ENCODE data around the gene THEMIS. TPM values are rescaled to one million over a fixed set of nuclear protein-coding genes. Genes with fewer than 3 reads are reported as not detected.

The THEMIS gene
- total and polyA plus RNA-seq, 2 donors (not counting 1 experiment from before 2014, with no cell fraction given) = not detected

- TF ChIP-seq, protein P1, sequence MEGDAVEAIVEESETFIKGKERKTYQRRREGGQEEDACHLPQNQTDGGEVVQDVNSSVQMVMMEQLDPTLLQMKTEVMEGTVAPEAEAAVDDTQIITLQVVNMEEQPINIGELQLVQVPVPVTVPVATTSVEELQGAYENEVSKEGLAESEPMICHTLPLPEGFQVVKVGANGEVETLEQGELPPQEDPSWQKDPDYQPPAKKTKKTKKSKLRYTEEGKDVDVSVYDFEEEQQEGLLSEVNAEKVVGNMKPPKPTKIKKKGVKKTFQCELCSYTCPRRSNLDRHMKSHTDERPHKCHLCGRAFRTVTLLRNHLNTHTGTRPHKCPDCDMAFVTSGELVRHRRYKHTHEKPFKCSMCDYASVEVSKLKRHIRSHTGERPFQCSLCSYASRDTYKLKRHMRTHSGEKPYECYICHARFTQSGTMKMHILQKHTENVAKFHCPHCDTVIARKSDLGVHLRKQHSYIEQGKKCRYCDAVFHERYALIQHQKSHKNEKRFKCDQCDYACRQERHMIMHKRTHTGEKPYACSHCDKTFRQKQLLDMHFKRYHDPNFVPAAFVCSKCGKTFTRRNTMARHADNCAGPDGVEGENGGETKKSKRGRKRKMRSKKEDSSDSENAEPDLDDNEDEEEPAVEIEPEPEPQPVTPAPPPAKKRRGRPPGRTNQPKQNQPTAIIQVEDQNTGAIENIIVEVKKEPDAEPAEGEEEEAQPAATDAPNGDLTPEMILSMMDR (conservative IDR thresholded peaks at IDR 0.05 in 1 of 2, IDR thresholded peaks at IDR 0.05 in 1 of 2; ENCODE audit: low read depth in 1 of 2, low read length in 2 of 2) = no peak
- no peak for TF ChIP-seq EZH2 (IDR thresholded peaks at IDR 0.05; ENCODE audit: low read length, missing control alignments)
- Histone ChIP-seq H3K9me3 (ENCODE audit: control insufficient read depth, insufficient read depth, low read depth, low read length) (no peaks in the 10 kb centered on the region), H3K4me1 (ENCODE audit: control insufficient read depth, extremely low read depth, insufficient read depth, low read length) (no peaks in the 10 kb centered on the region), H3K4me3 (replicated peaks in 1 of 4; ENCODE audit: control extremely low read depth in 1 of 4, insufficient read depth in 1 of 4, low read depth in 3 of 4, low read length in 4 of 4) (no peak overlapping the region), H4K20me1 (ENCODE audit: control insufficient read depth, extremely low read depth, insufficient read depth, low read length) (no peaks in the 10 kb centered on the region), H3K36me3 (ENCODE audit: control insufficient read depth, insufficient read depth, low read length) (no peaks in the 10 kb centered on the region), H3K9ac (ENCODE audit: insufficient read depth, low read length) (no peak overlapping the region), H3K27me3 (ENCODE audit: control insufficient read depth, insufficient read depth, low read length) (no peaks in the 10 kb centered on the region), H3K4me2 (ENCODE audit: extremely low read depth, insufficient read depth, low read length) (no peak overlapping the region), H3K79me2 (ENCODE audit: control insufficient read depth, insufficient read depth, low read length) (no peaks in the 10 kb centered on the region), H3K27ac (ENCODE audit: insufficient read depth, low read length) (no peak overlapping the region), H2AFZ (ENCODE audit: low read length) (no peak overlapping the region)
- DNase-seq (ENCODE audit: low read depth in 2 of 2) = no peak
These were observed 32.5 kb downstream of the THEMIS start for GRCh38 chr6:127868338-127868737.

- H2AFZ ChIP-seq (ENCODE audit: low read length) = no peak overlapping the region
- no peaks in the 10 kb centered on the region for H3K4me1 ChIP-seq (ENCODE audit: control insufficient read depth, extremely low read depth, insufficient read depth, low read length)
- H3K27ac ChIP-seq (ENCODE audit: insufficient read depth, low read length) = no peak overlapping the region
- H3K9ac ChIP-seq (ENCODE audit: insufficient read depth, low read length) = no peak overlapping the region
- no peaks in the 10 kb centered on the region for H3K27me3 ChIP-seq (ENCODE audit: control insufficient read depth, insufficient read depth, low read length)
- no peak overlapping the region for H3K4me3 ChIP-seq (replicated peaks in 1 of 4; ENCODE audit: control extremely low read depth in 1 of 4, insufficient read depth in 1 of 4, low read depth in 3 of 4, low read length in 4 of 4)
- H4K20me1 ChIP-seq (ENCODE audit: control insufficient read depth, extremely low read depth, insufficient read depth, low read length) = no peaks in the 10 kb centered on the region
- no peaks in the 10 kb centered on the region for H3K36me3 ChIP-seq (ENCODE audit: control insufficient read depth, insufficient read depth, low read length)
- no peaks in the 10 kb centered on the region for H3K9me3 ChIP-seq (ENCODE audit: control insufficient read depth, insufficient read depth, low read depth, low read length)
- no peak for DNase-seq (ENCODE audit: low read depth in 2 of 2)
- H3K4me2 ChIP-seq (ENCODE audit: extremely low read depth, insufficient read depth, low read length) = no peak overlapping the region
- no peaks in the 10 kb centered on the region for H3K79me2 ChIP-seq (ENCODE audit: control insufficient read depth, insufficient read depth, low read length)
- TF ChIP-seq, protein P1 (conservative IDR thresholded peaks at IDR 0.05 in 1 of 2, IDR thresholded peaks at IDR 0.05 in 1 of 2; ENCODE audit: low read depth in 1 of 2, low read length in 2 of 2) = no peak
- no peak for TF ChIP-seq EZH2 (IDR thresholded peaks at IDR 0.05; ENCODE audit: low read length, missing control alignments)
These were observed 34.1 kb downstream of the THEMIS start for GRCh38 chr6:127866766-127867165.

GRCh38 chr6:127865108-127865507 lies 35.8 kb downstream of the THEMIS start:
- Histone ChIP-seq H3K4me1 (ENCODE audit: control insufficient read depth, extremely low read depth, insufficient read depth, low read length) (no peaks in the 10 kb centered on the region), H3K36me3 (ENCODE audit: control insufficient read depth, insufficient read depth, low read length) (no peaks in the 10 kb centered on the region), H3K79me2 (ENCODE audit: control insufficient read depth, insufficient read depth, low read length) (no peaks in the 10 kb centered on the region), H3K4me3 (replicated peaks in 1 of 4; ENCODE audit: control extremely low read depth in 1 of 4, insufficient read depth in 1 of 4, low read depth in 3 of 4, low read length in 4 of 4) (no peak overlapping the region), H3K27ac (ENCODE audit: insufficient read depth, low read length) (no peak overlapping the region), H3K4me2 (ENCODE audit: extremely low read depth, insufficient read depth, low read length) (no peak overlapping the region), H4K20me1 (ENCODE audit: control insufficient read depth, extremely low read depth, insufficient read depth, low read length) (no peaks in the 10 kb centered on the region), H2AFZ (ENCODE audit: low read length) (no peak overlapping the region), H3K27me3 (ENCODE audit: control insufficient read depth, insufficient read depth, low read length) (no peaks in the 10 kb centered on the region), H3K9me3 (ENCODE audit: control insufficient read depth, insufficient read depth, low read depth, low read length) (no peaks in the 10 kb centered on the region), H3K9ac (ENCODE audit: insufficient read depth, low read length) (no peak overlapping the region)
- DNase-seq (ENCODE audit: low read depth in 2 of 2) = no peak
- TF ChIP-seq EZH2 (IDR thresholded peaks at IDR 0.05; ENCODE audit: low read length, missing control alignments) = no peak
- TF ChIP-seq, protein P1 (conservative IDR thresholded peaks at IDR 0.05 in 1 of 2, IDR thresholded peaks at IDR 0.05 in 1 of 2; ENCODE audit: low read depth in 1 of 2, low read length in 2 of 2) = no peak

Measured in fibroblast of lung (primary cell).